ENCODE results near the gene OSCP1.

Gene OSCP1

GRCh38 chr1:36446271-36446670 is 4.0 kb downstream of the OSCP1 start:
- no peak for DNase-seq

GRCh38 chr1:36443297-36443696 is 7.0 kb downstream of the OSCP1 start:
- no peak for DNase-seq

GRCh38 chr1:36442337-36442736 is 7.9 kb downstream of the OSCP1 start:
- no peak for DNase-seq

GRCh38 chr1:36440646-36441045 is 9.6 kb downstream of the OSCP1 start:
- no peak for DNase-seq

DNA sequence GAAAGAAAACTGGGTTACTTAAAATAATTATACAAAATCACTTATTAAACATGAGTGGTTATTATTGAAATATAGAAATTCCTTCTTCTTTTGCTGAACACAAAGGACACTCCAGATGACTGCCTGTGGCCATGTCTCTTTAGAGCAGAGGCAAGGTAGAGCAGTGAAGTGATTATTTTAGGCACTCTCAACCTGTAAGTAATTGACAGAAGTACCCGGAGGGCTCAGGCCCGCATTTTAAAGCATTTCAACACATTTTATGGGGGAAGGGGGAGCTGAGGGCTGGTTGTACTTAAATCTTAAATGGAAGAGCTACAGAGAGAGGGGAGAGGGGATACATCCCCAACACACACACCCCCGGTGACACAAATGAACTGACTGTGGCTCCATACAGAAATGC is 10.2 kb downstream of the OSCP1 start:
- no peak for DNase-seq

GRCh38 chr1:36438715-36439114 is 11.5 kb downstream of the OSCP1 start:
- no peak for DNase-seq

DNA sequence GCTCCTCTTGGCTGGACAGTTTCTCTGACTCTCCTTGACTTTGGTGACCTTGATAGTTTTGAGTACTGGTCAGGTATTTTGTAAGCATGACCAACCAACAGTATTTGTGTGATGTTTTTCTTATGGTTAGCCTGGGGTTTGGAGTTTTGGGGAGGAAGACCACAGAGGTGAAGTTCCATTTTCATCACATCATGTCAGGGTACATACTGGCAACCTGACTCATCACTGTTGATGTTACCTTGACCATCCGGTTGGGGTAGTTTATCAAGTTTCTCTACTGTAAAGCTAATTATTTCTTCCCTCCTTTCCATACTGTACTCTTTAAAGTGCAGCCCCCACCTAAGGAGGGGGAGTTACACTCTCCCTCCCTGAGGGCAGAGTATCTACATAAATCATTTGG is 13.4 kb downstream of the OSCP1 start:
- DNase-seq = no peak

DNA sequence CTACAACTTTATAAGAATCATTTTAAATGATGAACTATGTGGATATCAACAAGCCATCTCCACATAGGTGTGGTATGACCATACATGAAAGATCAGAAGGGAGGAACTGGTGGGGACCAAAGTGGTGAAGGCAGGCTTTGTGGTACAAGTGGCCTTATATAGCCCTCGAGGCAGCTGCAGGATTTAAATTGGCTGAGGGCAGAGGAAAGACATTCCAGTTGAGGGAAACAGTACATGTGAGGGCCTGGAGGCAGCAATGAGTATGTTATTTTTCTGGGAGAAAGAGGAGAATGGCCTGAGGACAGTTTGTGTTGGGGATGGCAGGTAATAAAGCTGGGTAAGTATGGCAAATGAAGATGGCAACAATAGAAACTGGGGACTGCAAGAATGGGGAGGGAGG is 17.1 kb downstream of the OSCP1 start:
- no peak for DNase-seq

DNA sequence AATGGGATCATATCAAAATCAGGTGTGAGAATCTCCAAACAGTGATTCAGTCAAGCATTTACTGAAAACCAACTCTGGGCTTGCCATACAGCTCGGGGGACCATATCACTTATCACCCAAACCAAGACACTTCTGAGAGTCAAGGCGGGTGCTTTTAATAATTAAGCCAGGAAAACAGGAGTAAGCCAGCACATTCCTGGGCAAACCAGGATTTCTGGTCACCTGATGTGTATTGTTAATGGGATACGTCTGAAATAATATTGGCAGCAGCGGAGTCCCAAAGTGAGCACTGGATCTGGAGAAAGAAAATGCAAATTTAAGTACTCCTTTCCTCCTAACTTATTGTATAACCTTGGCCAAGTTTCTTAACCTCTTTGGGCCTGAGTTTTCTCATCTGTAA is 17.6 kb downstream of the OSCP1 start:
- DNase-seq = no peak

DNA sequence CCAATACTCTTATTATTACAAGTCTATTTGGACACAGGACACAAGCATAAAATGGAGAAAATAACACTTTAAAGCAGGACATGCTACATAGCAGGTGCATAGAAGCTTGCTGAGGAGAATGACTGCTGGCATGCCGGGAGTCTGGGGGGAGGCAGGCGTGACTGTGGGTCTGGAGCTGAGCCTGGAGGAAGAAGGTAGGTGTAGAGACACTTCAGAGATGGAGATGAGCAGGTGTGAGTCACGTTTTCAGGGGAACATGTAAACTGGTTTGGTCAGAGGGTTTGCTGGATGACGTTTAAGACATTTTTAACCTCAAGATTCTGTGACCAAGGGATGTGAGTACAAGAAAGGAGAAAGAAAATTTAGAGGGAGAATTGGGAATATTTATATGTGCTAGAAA is 24.5 kb downstream of the OSCP1 start:
- no peak for DNase-seq

GRCh38 chr1:36421649-36422048 is 28.6 kb downstream of the OSCP1 start:
- DNase-seq = no peak

GRCh38 chr1:36420836-36421317 is 29.4 kb downstream of the OSCP1 start:
- DNase-seq = peak; percentile 89 to 93

DNA sequence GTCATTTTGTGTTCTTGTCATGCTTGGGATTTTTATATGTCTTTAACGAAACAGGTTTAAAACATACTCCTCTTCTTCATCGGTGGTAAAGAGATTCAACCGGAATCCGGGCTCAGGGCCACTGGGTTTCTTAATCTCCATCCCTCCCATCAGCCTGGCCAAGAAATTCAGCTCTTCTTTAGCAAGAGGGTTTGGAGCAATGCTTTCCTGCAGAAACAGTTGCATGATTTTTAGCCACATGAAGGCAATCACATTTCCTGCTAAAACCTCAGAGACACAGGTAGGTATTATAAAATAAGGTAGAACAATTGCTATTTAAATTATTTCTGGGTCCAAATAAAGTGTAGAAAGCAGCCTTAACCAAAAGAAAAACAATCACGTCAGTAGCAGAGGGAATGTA is 29.8 kb downstream of the OSCP1 start:
- no peak for DNase-seq

- DNase-seq = no peak
Observed at GRCh38 chr1:36419569-36419968, 30.7 kb downstream of the OSCP1 start.

- no peak for DNase-seq
Observed at GRCh38 chr1:36419140-36419539, 31.1 kb downstream of the OSCP1 start.

DNA sequence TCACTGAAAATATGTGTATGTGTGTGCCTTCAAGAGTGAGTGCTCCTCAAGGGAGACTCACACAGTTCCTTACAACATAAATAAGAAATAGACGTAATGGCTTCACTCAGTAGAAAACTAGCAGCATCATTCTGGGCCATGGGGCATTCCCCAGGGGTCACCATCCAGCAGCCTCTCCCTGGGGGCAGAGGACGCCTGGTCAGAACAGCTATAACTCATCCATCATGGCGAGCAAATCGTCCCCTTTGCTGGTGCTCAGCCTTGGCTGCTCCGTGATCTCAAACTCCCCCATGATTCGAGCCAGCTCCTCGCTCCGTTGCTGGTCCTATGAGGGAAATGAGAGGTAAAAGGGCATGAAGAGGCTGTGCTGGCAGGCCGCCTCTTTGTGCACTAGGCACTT is 32.3 kb downstream of the OSCP1 start:
- no peak for DNase-seq

GRCh38 chr1:36415661-36416326 is 34.5 kb downstream of the OSCP1 start:
- no peak for DNase-seq

- no peak for DNase-seq
Observed at GRCh38 chr1:36414384-36414783, 35.9 kb downstream of the OSCP1 start.

- peak; percentile 21 to 27 for DNase-seq
Observed at GRCh38 chr1:36411674-36412648, 38.3 kb downstream of the OSCP1 start.

GRCh38 chr1:36408479-36408878 is 41.8 kb downstream of the OSCP1 start:
- DNase-seq = no peak

DNA sequence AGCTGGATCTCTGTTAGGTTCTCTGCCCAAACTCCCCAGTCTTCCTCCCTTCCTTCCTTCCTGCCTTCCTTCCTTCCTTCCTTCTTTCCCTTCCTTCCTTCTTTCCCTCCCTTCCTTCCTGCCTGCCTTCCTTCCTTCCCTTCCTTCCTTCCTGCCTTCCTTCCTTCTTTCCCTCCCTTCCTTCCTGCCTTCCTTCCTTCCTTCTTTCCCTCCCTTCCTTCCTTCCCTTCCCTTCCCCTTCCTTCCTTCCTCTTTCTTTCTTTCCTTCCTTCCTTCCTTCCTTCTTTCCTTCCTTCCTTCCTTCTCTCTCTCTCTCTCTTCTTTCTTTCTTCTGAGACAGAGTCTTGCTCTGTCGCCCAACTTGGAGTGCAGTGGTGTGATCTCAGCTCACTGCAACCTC is 43.8 kb downstream of the OSCP1 start:
- DNase-seq = no peak

- no peak for DNase-seq
Observed at GRCh38 chr1:36402504-36402890, 47.8 kb downstream of the OSCP1 start.

DNA sequence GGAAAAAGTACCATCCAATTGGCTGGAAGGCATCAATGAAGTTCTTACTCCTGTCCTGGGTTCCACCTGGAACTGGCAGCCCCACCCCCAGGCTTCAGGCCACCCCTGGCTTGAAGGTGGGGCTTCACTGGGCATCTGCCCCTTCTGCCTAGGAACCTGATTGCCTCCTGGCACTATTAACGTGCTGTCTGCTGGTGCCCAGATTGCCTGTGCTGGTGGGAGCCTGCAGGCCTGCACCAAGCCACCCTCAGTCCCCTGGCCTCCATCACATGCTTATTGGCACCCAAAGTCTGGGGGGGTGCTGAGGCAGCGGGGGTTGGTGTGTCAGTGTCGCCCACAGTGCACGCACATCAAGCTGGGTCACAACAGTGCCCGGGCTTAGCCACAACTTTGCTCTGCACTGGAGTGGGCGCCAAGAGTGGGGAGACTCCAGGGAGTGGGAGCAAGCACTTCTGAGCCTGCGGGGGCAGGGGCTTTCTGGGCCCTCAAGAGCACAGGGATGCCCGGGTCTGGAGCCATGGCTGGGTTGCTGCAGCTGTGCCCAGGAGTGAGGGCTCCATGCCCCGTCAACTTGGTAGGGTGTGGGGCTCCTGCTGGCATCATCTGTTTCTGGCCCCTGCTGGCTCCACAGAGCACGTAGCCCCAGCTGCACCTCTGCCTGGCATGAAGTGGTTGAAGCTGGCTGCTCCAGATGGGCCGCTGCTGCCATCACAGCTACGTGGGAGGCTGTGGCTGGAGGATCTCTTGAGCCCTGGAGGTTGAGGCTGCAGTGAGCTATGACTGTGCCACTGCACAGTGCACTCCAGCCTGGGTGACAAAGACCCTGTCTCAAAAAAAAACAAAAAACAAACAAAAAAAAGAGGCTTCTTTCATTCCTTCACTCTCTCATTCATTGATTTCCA is 48.4 kb downstream of the OSCP1 start:
- DNase-seq = no peak

All from activated CD4-positive, alpha-beta T cell treated with anti-CD3 and anti-CD28 coated beads, Interleukin-2, amount 50 U/mL, for 4 hours (primary cell).